ENCODE data around the gene LRRN2.

The LRRN2 gene

GRCh38 chr1:204709960-204710912 lies 24.7 kb upstream of the LRRN2 start:
- CTCF ChIA-PET: interaction anchor here (1.2 to 1.7 kb wide), 2 partner anchors 22 to 37 kb away, joined by 3 to 4 read pairs; no protein-coding TSS in a partner anchor
- TF ChIP-seq CTCF (IDR thresholded peaks at IDR 0.05; ENCODE audit: insufficient read depth, low read length, missing control alignments): no peak
- POLR2A ChIA-PET: no interaction called here

GRCh38 chr1:204709021-204709420 lies 23.5 kb upstream of the LRRN2 start:
- no peak overlapping the region for H3K4me3 ChIP-seq (ENCODE audit: low read depth, low read length)
- no peak for TF ChIP-seq CTCF (IDR thresholded peaks at IDR 0.05; ENCODE audit: insufficient read depth, low read length, missing control alignments)
- DNase-seq (ENCODE audit: low read depth, low spot score): no peak
- ChIA-PET POLR2A (no interaction called here), CTCF (interaction anchor here (1.2 kb wide), 1 partner anchor 38 kb away, joined by 3 read pairs; no protein-coding TSS in a partner anchor)

More at GRCh38 chr1:204709960-204710912, 24.7 kb upstream of the LRRN2 start:
- no peak overlapping the region for H3K4me3 ChIP-seq (ENCODE audit: low read depth, low read length)
- no peak for DNase-seq (ENCODE audit: low read depth, low spot score)

- no peak for DNase-seq (ENCODE audit: low read depth, low spot score)
- ChIA-PET CTCF (interaction anchor here (0.9 to 1.5 kb wide), 3 partner anchors 40 to 100 kb away, joined by 3 to 5 read pairs (median 3); no protein-coding TSS in a partner anchor), POLR2A (no interaction called here)
- H3K4me3 ChIP-seq (ENCODE audit: low read depth, low read length): no peak overlapping the region
- TF ChIP-seq CTCF (IDR thresholded peaks at IDR 0.05; ENCODE audit: insufficient read depth, low read length, missing control alignments): no peak
Observed at GRCh38 chr1:204706838-204707509, 21.4 kb upstream of the LRRN2 start.

GRCh38 chr1:204705888-204706837 lies 20.6 kb upstream of the LRRN2 start:
- no peak for TF ChIP-seq CTCF (IDR thresholded peaks at IDR 0.05; ENCODE audit: insufficient read depth, low read length, missing control alignments)
- ChIA-PET POLR2A (no interaction called here), CTCF (interaction anchor here (0.9 kb wide), 1 partner anchor 41 kb away, joined by 3 read pairs; no protein-coding TSS in a partner anchor)
- H3K4me3 ChIP-seq (ENCODE audit: low read depth, low read length): no peak overlapping the region
- DNase-seq (ENCODE audit: low read depth, low spot score): no peak

DNA sequence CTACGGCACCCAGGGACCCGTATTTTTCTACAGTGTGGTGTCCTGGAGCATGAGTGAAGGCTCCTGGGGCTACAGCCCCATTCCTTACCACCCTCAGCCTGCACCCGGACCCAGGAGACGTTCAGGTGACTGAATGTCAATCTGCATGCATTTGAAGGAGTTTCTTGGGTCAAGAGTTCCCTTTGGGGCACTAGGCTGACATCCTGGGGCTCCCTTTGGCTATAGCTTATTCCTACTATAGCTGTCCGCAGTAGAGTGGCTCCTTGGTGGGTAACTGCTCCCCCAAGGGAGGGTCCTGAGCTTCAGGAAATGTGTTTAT lies 19.9 kb upstream of the LRRN2 start:
- POLR2A ChIA-PET: no interaction called here
- CTCF ChIA-PET: interaction anchor here (0.5 to 0.9 kb wide), 2 partner anchors 35 to 42 kb away, joined by 3 read pairs; no protein-coding TSS in a partner anchor
- H3K4me3 ChIP-seq (ENCODE audit: low read depth, low read length): no peak overlapping the region

More for the DNA sequence above, 19.9 kb upstream of the LRRN2 start:
- TF ChIP-seq CTCF (IDR thresholded peaks at IDR 0.05; ENCODE audit: insufficient read depth, low read length, missing control alignments): no peak
- no peak for DNase-seq (ENCODE audit: low read depth, low spot score)

Measured in AG04449 (cell line).